ENCODE results near the gene WASF3.
"Not testable (repeated sequence)": the region's sequence is repeated elsewhere in the genome, so short reads cannot be mapped to it uniquely, and the experiment has no call there.

WASF3 gene

DNA sequence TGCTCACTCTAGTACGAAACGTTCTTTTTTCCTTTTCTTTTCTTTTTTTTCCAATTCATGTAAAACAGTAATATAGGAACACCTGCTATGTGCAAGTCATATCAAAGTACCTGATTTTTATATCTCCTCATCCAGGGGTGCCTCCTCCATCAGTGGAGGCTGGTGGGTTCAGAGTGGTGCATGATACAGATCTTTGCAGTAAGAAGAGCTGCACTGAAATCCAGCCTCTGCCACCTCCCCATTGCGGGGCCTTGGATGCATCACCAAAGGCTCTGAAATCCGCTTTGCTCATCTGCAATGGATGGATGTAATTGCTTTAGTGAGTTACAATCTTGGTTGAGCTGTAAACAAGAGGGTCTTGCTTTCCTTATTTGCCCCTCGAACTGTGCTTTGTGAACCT is 164.8 kb downstream of the WASF3 start:
- no peak for DNase-seq

GRCh38 chr13:26723620-26724019 is 166.1 kb downstream of the WASF3 start:
- DNase-seq = not testable (repeated sequence)

DNA sequence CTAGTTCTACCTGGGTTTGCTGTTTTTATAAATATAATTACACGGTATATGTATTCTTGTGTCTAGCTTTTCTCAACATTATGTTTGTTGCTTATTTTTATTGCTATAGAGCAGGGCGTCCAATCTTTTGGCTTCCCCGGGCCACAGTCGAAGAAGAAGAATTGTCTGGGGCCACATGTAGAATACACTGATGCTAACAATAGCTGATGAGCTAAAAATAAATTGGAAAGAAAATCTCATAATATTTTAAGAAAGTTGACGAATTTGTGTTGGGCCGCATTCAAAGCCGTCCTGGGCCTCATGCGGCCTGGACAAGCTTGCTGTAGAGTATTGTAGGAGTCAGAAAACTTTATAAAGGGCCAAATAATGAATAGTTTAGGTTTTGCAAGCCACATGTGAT is 169.2 kb downstream of the WASF3 start:
- DNase-seq = no peak

- DNase-seq = no peak
These were observed 169.6 kb downstream of the WASF3 start for GRCh38 chr13:26727122-26727521.

- no peak for DNase-seq
These were observed 170.2 kb downstream of the WASF3 start for GRCh38 chr13:26727633-26728032.

DNA sequence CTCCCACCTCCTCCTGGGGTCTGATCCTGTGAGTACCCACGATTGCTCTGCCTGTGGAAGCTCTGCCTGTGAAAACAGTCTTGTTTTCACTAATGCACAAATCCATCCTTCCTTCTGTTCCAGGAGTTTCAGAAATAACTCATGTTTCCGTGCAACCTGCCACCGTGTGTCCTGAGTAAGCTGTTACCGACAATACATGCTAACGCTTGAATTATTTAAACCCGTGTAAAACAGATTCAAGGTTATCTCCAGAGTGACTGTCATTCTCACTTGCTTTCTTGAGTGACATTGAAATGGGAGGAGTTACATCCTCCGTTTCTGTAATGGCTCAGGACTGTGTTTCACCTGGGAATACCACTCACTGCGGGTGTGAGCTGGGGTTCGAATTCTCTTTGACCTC is 178.2 kb downstream of the WASF3 start:
- DNase-seq = no peak
